ENCODE data around the gene ACACB. TPM values are rescaled to one million over a fixed set of nuclear protein-coding genes. Genes with fewer than 3 reads are reported as not detected.
A peak's percentile ranks its signal among the peaks of the same experiment; 100 is the strongest.

ACACB gene
- total RNA-seq, 2 donors from 2014 or later: 6.8 to 12.7 TPM

DNA sequence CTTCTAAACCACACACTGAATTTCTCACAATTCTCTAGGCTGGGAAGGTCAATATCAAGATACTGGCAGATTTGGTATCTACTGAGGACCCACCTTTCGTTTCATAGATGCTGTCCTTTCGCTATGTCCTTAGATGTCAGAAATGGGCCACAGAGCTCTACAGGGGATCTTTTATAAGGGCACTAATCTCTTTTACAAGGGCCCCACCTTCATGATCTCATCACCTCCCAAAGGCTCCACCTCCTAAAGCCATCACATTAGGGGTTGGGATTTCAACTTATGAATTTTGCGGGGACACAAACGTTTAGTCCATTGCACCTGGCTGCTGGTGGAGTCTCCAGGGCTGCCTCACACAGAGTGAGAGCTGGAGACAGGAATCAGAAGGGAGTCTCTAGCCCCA is 79.9 kb downstream of the ACACB start:
- no peak for DNase-seq
- H3K27me3 ChIP-seq (ENCODE audit: control insufficient read depth, insufficient read depth, low read length, poor library complexity, severe bottlenecking): peaks cover 13% of the 10 kb centered on the region
- H3K9me3 ChIP-seq (ENCODE audit: control insufficient read depth, low read length): no peaks in the 10 kb centered on the region
- TF ChIP-seq, protein P1, sequence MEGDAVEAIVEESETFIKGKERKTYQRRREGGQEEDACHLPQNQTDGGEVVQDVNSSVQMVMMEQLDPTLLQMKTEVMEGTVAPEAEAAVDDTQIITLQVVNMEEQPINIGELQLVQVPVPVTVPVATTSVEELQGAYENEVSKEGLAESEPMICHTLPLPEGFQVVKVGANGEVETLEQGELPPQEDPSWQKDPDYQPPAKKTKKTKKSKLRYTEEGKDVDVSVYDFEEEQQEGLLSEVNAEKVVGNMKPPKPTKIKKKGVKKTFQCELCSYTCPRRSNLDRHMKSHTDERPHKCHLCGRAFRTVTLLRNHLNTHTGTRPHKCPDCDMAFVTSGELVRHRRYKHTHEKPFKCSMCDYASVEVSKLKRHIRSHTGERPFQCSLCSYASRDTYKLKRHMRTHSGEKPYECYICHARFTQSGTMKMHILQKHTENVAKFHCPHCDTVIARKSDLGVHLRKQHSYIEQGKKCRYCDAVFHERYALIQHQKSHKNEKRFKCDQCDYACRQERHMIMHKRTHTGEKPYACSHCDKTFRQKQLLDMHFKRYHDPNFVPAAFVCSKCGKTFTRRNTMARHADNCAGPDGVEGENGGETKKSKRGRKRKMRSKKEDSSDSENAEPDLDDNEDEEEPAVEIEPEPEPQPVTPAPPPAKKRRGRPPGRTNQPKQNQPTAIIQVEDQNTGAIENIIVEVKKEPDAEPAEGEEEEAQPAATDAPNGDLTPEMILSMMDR (conservative IDR thresholded peaks at IDR 0.05): no peak
- H3K9ac ChIP-seq (ENCODE audit: extremely low read depth, low read length, poor library complexity, severe bottlenecking): no peak overlapping the region
- H3K36me3 ChIP-seq (ENCODE audit: control insufficient read depth, insufficient read depth, low read length): no peaks in the 10 kb centered on the region
- Mint-ChIP-seq H3K27ac (no peak overlapping the region), H3K27me3 (ENCODE audit: insufficient read depth) (peaks cover 21% of the 10 kb centered on the region), H3K4me3 (no peak overlapping the region), H3K36me3 (ENCODE audit: low read depth) (peaks cover 25% of the 10 kb centered on the region), H3K4me1 (no peaks in the 10 kb centered on the region), H3K9me3 (no peaks in the 10 kb centered on the region)
- no peak overlapping the region for H3K27ac ChIP-seq (ENCODE audit: low read depth, low read length)
- H3K4me3 ChIP-seq (ENCODE audit: low read length): no peak overlapping the region
- WGBS, 2 experiments (ENCODE audit: insufficient coverage in 1 of 2, insufficient read length in 1 of 2): 90 to 94% methylated on average over 4 of the region's 4 CpGs
- no peaks in the 10 kb centered on the region for H3K4me1 ChIP-seq (ENCODE audit: control insufficient read depth, insufficient read depth, low read length)

DNA sequence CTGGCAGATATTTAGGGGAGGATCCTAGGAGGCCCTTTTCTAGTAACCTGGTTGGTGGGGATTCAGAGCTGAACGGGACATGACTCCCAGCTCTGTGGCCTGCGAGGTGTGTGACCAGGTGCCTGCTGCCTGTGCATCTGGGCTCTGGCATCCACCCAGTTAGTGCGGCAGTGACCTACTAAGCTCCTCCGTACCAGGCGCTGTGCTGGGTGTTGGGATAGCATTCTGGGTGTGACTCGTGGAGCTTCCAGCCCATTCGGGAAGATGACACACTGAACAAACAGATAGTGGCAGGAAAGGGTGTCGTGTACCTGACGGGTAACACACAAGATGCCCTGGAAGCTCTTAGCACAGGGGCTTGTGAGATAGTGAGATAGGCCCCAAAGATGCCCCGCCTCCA is 80.9 kb downstream of the ACACB start:
- Mint-ChIP-seq H3K27ac (no peak overlapping the region), H3K9me3 (no peaks in the 10 kb centered on the region), H3K4me3 (no peak overlapping the region), H3K36me3 (ENCODE audit: low read depth) (peaks cover 22% of the 10 kb centered on the region), H3K4me1 (no peaks in the 10 kb centered on the region), H3K27me3 (ENCODE audit: insufficient read depth) (peaks cover 13% of the 10 kb centered on the region)
- no peak overlapping the region for H3K9ac ChIP-seq (ENCODE audit: extremely low read depth, low read length, poor library complexity, severe bottlenecking)
- H3K36me3 ChIP-seq (ENCODE audit: control insufficient read depth, insufficient read depth, low read length): no peaks in the 10 kb centered on the region
- TF ChIP-seq, protein P1 (conservative IDR thresholded peaks at IDR 0.05): no peak
- no peak for DNase-seq
- 94 to 96% methylated on average over 9 to 10 of the region's 10 CpGs for WGBS, 2 experiments (ENCODE audit: insufficient coverage in 1 of 2, insufficient read length in 1 of 2)
- H3K27ac ChIP-seq (ENCODE audit: low read depth, low read length): no peak overlapping the region
- peaks cover 3% of the 10 kb centered on the region for H3K27me3 ChIP-seq (ENCODE audit: control insufficient read depth, insufficient read depth, low read length, poor library complexity, severe bottlenecking)
- H3K9me3 ChIP-seq (ENCODE audit: control insufficient read depth, low read length): no peaks in the 10 kb centered on the region
- no peak overlapping the region for H3K4me3 ChIP-seq (ENCODE audit: low read length)
- H3K4me1 ChIP-seq (ENCODE audit: control insufficient read depth, insufficient read depth, low read length): no peaks in the 10 kb centered on the region

DNA sequence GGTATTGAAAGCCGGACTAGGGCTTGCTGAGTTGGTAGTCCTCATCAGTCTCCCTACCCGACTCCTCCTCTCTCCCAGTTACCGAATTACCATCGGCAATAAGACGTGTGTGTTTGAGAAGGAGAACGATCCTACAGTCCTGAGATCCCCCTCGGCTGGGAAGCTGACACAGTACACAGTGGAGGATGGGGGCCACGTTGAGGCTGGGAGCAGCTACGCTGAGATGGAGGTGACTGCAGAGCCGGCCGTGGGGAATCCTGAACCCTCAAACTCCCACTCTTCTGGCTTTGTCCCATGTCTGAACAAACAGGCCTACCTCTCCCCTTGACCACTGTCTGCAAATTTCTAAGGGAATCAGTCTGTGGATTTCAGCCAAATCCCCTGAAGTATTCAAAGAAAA is 82.9 kb downstream of the ACACB start:
- H3K4me1 Mint-ChIP-seq: no peaks in the 10 kb centered on the region
- TF ChIP-seq, protein P1 (conservative IDR thresholded peaks at IDR 0.05): no peak
- no peak overlapping the region for H3K4me3 ChIP-seq (ENCODE audit: low read length)

More for the DNA sequence above, 82.9 kb downstream of the ACACB start:
- Mint-ChIP-seq H3K27me3 (ENCODE audit: insufficient read depth) (peaks cover 3% of the 10 kb centered on the region), H3K36me3 (ENCODE audit: low read depth) (peaks cover 28% of the 10 kb centered on the region), H3K27ac (no peak overlapping the region), H3K9me3 (no peaks in the 10 kb centered on the region), H3K4me3 (no peak overlapping the region)
- H3K27me3 ChIP-seq (ENCODE audit: control insufficient read depth, insufficient read depth, low read length, poor library complexity, severe bottlenecking): no peaks in the 10 kb centered on the region
- no peak overlapping the region for H3K27ac ChIP-seq (ENCODE audit: low read depth, low read length)
- H3K9me3 ChIP-seq (ENCODE audit: control insufficient read depth, low read length): no peaks in the 10 kb centered on the region
- H3K36me3 ChIP-seq (ENCODE audit: control insufficient read depth, insufficient read depth, low read length): no peaks in the 10 kb centered on the region
- DNase-seq: peak; percentile 14
- no peaks in the 10 kb centered on the region for H3K4me1 ChIP-seq (ENCODE audit: control insufficient read depth, insufficient read depth, low read length)
- H3K9ac ChIP-seq (ENCODE audit: extremely low read depth, low read length, poor library complexity, severe bottlenecking): no peak overlapping the region
- 95 to 100% methylated on average over 5 to 9 of the region's 11 CpGs for WGBS, 2 experiments (ENCODE audit: insufficient coverage in 1 of 2, insufficient read length in 1 of 2)
